C4-2B (cell line): ENCODE measurements around the gene ANKRD44.

Experiments
- CTCF ChIP-seq: fragments of 450-650 bp; conservative IDR thresholded peaks from 2 replicates; pipeline ENCODE4 v1.5.1; 2017; ENCODE audit warnings: mild to moderate bottlenecking
- ZFX ChIP-seq: fragments of 450-650 bp; IDR thresholded peaks from 2 replicates; pipeline ENCODE4 v1.6.1; 2017

GRCh38 chr2:197167608-197168314 is 142.8 kb downstream of the ANKRD44 start:
- TF ChIP-seq CTCF = no peak
- TF ChIP-seq ZFX = no peak
